ENCODE data around the gene IL17REL. TPM values are rescaled to one million over a fixed set of nuclear protein-coding genes. Genes with fewer than 3 reads are reported as not detected.

IL17REL gene
- total RNA-seq, 1 donor from 2014 or later: not detected

DNA sequence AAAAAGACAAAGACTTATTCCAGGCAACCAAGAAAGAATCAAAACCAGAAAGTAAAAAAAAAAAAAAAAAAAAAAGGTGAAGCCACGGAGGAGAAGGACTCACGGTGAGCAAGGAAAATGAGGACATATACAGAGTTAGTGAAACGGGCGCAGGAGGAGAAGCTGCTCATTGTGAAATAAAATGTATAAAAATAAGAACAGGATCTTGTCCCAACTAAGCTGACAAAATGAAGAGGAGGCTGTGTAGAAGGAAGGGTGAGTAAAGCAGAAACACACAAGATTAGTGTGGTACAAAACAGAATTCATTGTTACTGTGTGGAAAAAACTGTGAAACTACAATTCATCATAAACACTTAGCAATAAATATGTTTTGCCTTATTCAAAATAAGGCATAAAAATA lies 7.6 kb downstream of the IL17REL start:
- DNase-seq (ENCODE audit: low spot score): no peak

DNA sequence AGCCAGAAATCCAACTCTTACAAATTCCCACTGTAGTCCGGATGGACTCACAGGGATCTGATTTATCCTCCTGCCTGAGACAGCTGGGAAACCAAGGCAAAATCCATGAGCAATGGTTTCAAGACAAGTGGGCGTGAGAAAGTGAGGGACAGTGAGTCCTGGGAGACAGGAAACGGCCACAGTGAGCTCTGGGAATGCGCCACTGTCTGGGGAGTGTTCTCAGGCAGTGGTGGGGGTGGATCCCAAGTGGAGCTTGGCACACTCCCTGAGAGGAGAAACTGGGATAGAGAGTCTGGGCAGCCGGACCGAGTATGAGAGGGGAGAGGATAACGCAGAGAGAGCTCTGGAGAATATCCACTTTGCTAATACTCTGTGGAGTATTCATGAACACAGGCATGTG lies 9.8 kb downstream of the IL17REL start:
- DNase-seq (ENCODE audit: low spot score): peak; percentile 86

DNA sequence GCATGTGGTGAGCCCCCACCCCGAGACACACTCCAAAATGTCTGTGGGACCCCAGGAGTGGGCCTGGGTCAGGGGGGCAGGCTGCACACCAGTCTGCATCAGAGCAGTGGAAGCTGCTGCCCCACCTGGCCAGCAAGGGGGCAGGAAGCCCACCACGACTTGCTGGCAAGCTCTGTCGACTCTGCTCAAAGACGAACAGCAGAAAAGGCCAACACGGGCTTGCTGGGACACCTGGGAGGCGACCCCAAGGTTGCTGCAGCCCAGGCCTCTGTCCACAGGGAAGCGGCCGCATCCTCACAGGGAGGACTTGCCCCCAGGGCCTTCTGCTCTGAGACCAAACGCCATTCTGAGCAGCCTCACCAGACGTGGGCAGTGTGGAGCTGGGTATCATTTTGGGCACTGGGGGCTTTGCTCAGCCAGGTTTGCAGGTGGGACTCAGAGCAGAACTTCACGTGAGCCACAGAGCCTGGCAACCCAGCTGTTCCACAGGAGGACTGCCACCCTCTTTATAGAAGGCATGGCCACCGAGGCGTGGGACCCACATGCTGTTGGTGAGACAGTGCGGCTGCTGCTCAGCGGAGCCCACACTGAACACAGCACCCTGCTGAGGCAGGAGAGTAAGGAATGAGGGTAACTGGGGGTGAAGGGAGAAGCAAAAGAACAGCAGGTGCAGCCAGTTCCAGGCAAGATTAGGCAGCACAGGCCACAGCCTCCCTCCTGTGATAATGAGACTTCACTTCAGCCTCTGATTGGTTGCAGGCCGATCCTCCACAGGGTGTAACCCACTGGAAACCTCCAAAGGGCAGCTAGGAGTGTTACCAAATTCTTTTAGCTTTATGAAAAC lies 11.0 kb downstream of the IL17REL start:
- DNase-seq (ENCODE audit: low spot score): no peak

DNA sequence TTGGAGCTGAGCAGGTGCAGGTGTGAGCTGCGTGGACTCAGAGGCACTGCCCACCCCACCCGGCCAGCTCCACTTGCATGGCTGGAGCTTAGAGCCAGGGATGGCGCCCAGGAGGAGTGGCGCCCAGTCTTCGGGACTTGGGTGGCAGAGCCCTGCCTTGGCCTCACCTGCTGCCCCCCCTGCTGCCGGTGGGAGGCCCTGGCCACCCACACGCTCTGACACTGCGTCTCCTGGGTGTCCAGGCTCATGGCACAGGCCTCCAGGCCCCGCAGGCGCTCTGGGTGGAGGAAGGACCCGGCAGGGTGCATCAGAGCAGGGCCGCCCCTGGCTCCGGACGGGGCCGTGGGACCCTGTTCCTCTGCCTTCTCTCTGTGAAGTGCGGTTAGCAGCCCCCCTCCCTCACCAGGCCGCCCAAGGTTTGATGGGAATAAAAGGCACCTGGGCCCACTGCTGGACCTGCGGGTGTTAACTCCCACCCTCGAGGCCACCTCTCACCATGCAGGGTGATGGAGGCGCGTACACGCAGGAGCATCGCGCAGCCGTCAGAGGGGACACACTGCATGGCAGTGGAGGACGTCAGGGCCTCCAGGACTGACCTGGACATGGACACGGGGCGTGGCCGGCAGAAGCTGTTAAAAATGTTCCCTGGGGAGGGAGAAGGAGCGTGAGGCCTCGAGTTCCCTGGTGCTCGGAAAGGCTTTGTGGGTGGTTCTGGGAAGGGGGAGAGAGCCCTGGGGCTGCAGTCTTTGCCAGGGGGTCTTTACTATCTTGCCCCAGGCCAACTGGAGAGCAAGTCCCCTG lies 11.8 kb downstream of the IL17REL start:
- DNase-seq (ENCODE audit: low spot score): no peak

DNA sequence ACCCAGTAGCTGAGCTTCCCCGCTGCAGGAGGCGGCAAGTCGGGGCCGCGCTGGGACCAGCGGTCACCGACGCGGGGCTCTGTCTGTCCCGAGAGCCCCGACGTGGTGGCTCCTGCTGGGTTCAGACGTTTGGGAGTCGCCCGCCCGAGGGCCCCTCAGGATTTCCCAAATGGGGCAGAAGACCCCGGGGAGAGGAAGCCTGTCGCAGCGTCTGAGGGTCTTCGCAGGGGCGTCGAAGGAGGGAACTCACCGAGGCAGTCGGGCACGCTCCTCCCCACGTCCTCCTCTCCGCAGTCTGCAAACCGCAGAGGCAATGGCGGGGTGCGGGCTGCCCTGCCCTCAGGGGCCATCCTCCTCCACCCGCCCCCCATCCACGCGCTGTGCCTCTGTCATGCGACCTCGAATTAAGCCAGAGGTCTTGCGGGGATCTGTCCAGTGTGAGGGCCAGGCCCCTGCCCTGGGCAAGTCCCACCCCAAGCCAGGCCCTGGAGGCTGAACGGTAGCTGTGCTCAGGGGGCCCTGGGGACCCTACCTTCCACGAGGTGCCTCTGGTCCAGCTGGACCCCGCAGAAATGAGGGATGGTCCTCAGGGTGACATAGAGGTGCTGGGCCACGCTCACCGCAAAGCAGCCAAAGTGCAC lies 12.5 kb downstream of the IL17REL start:
- DNase-seq (ENCODE audit: low spot score): no peak

DNA sequence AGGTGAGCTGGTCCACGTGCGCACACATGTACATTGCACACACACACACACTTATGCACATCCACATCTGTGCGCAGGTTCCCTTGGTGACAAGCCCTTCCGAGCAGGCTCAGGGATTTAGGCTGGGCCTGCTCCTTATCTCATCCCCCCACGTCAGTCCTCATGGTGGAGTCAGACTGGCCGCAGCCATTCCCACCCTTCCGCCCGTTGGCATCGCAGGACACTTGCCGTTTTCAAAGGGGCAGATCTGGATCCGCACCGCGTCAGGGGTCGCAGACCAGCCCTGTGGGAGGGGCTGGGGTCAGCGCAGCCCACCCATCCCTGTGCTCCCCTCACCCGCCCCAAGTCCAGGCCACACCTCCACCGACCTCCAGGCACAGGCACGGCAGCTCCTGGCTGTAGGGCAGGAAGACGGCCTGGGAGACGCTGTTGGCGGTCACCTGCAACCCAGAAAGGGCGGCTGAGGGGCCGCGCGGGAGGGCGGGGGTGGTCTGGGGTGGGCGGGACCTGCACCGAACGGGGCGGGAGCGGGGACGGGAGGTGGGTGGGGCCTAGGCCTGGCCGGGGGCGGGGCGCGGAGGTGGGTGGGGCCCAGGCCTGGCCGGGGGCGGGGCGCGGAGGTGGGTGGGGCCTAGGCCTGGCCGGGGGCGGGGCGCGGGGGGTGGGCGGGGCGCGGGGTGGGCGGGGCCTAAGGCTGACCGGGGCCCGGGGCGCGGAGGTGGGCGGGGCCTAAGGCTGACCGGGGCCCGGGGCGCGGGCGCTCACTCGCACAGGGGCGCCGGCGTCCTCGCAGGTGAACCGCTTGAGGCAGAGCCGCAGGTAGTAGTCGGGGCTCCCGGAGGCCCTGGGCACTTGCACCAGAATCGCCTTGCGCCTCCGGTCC lies 13.3 kb downstream of the IL17REL start:
- DNase-seq (ENCODE audit: low spot score): no peak

DNA sequence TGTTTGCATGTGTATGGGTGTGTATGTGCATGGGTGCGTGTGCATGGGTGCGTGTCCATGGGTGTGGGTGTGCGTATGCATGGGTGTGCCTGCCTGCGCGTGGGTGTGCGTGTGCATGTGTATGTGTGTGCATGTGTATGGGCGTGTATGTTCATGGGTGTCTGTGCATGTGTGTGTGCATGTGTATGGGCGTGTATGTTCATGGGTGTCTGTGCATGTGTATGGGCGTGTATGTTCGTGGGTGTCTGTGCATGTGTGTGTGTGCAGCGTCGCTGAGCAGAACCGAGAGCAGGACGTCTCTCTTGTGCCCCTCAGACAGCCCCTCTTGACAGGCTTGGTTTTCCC lies 13.9 kb downstream of the IL17REL start:
- no peak for DNase-seq (ENCODE audit: low spot score)

DNA sequence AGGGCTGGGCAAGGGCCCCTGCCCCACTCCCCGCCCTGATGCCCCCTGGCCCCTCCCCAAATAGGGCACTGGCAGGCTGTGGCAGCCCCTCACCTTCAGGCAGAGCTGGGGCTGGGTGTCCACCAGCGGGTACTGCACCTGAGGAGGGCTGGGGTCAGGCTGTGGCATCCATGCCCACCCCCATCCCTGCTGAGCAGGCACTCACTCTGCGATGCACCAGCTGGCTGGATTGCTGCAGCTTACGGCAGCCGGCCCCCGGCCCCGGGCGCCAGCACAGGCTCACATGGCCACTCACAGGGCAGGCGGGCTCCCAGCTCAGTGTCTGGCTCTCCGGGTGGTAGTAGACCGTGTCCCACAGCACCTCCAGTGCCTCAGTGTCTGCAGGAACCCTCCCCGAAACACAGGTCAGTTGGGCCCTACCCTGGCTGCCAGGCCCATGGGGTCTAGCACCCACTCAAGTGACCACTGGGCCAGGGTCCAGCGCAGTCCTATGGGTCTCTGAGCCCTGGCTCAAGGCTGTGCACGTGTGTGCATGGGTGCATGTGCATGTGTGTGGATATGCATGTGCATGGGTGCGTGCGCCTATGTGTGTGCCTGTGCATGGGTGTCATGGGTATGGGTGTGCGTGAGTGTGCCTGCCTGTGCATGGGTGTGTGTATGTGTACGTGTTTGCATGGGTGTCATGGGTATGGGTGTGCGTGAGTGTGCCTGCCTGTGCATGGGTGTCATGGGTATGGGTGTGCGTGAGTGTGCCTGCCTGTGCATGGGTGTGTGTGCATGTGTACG lies 14.4 kb downstream of the IL17REL start:
- no peak for DNase-seq (ENCODE audit: low spot score)

DNA sequence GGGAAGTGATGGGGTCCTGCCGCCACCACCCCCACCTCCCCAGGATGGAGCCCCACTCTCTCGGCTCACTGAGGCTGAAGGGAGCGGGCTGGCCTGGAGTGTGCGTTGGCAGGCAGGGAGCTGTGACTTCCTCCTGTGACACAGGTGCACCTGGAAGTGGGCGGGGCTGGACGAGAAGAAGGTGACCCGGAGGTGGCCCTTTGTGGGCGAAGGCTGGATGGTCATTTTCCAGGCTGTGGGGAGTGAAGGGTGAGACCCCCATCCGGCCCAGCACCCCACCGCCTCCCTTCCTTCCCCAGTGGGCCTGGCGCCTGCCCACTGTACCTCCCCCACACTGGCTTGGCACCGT lies 15.3 kb downstream of the IL17REL start:
- no peak for DNase-seq (ENCODE audit: low spot score)

DNA sequence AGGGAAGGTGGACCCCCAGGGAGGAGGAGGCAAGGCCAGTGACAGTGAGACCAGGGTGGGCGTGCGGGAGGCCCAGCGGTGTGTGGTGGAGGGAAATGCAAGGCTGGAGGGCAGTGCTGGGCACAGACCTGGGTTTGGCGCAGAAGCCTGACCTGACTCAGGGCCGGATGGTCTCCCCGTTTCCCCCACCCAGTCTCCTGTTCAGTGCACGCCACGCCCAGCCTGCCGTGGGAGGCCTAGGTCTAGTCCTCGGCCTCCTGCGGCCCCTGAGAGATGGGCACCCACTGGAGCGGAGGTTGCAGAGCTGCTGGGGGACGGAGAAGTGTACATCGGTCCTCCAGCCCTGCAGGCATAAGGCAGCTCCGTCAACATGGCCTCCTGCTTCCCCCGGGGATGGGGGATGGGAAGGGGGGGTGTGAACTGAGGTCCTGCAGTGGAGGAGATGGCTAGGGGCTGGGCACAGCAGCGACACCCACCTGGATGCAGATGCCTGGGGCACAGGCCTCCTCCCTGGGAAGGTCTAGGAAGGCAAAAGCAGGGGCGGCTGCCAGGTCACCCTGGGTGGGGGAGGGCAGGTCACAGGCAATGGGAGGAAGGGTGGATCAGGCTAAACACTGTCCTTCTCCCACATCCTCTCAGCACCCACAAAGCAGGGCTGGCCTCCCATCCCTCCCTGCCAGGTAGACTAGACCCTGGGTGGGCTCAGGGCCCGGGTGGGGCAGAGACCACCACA lies 15.9 kb downstream of the IL17REL start:
- no peak for DNase-seq (ENCODE audit: low spot score)

DNA sequence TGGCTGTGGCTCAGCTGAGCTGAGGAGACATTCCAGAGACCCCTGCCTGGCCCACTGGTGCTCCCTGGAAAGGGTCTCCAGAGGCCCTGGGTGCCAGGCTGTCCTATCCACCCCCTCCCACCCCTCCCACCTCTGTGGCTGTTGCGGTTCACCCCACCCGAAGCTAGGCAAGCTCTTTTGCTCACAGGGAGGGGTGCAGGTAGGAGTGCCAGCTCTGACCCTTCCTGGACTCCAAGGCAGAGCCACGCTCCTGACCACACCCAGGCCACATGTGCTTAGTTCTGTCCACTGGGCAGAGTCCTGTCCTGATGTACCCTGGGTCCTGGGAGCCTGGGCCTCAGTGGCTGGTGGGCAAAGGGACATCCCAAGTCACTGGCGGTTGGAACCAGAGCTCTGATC lies 16.4 kb downstream of the IL17REL start:
- DNase-seq (ENCODE audit: low spot score): no peak

DNA sequence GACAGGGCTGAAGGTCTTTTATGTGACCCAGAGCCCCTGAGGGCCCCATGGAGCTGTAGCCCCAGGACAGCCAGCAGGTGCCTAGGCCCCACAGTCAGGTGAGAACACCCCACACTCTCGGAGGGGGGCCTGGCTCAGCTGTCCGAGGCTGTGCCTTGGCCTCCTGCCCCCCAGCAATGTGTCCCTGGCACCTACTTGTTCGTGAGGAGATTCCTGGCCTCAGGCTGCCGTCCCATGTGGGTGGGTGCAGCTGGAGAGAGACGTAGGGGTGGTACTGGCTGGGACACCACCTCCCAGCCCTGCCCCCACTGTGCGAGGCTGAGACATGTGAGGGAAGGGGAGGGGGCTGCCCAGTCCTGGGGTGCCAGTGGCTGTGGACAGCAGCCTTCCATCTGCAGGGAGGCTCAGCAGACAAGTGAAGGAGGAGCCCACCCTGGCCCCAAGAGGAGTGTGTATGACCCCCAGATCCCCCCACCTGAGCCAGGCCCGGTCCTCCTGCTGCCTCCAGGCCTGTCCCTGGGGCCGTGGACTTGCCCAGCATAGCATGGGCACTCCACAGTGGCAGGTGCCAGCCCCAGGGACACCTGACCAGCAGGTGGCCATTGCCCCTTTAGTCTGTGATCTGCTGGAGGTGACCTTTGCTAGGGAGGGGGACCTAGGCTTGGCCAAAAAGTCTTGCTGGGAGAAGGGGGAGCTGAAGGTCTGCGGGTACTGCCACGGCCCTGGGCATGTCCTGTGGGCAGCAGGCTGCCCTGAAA lies 17.0 kb downstream of the IL17REL start:
- DNase-seq (ENCODE audit: low spot score): no peak

DNA sequence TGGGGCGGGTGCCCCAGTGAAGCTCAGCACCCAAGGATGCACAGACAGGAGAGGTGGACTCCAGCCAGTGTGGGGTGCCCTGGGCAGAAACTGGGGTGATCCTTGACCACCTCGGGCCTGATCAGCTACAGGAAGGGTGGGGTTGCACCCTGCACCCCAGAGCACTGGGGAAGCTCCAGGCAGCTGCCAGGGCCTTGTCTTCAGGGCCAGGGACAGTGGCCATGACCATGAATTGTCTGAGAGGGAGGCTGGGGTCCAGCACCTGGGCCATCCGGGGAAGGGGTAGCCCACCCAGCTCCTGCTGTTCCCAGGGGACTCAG lies 17.6 kb downstream of the IL17REL start:
- DNase-seq (ENCODE audit: low spot score): no peak

DNA sequence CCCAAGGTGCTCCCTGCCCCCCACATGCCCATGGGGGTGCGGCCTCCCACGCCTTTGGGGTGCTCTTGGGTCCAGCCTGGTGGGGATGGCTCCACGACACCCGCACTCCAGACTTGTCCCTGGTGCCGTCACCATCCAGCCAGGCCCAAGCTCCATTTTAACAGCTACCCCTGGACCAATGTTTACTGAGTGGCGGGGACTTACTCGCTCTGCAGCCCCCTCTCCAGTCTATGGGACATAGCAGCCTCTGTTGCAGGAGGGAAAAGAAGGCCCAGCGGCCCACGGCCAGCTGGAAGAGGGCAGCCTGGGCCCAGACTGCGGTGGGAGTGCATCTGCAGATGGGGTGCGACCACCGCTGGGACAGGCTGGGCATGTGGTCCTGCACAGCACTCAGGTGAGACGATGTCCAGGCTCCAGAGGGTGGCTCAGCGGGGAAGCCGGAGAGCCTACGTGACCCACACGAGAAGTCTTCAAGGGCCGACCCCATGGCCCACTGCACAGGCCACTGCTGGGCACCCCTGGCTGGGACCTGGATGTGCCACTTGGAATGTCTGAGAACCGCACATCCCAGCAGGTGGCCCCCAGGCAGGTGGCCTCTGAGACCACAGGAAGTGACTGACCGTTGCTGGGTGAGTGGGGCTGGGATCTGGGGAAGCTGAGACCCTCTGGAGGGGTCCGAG lies 18.1 kb downstream of the IL17REL start:
- DNase-seq (ENCODE audit: low spot score): no peak

DNA sequence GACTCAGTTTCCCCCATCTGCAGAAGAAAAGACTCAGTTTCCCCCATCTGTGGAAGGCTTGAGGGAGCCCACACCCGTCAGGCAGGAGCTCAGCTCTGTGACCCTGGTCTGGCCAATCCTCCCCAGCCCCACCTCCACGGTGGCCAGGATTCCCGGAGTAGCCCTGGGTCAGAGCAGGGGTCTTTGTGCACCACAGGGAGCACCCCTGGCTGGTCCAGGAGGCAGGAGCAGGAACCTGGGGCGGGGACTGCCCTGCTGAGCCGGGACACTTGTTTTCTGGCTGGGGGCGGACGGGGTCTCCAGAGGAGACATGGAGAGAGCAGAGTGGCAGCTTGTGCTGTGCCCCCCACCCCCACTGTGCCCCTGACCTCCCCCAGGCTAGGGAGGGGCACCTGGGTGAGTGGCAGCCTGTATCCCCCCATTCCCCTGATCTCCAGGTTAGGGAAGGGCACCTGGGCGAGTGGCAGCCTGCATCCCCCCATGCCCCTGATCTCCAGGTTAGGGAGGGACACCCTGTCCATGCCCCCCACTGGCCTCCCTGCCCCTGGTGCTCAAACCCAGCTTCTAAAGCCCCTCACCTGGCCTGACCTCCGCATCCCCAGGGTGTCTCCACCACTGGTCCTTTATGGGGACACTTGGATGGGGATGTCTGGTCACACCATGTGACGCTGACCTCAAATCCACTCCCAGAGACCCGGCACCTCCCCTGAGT lies 18.8 kb downstream of the IL17REL start:
- no peak for DNase-seq (ENCODE audit: low spot score)

DNA sequence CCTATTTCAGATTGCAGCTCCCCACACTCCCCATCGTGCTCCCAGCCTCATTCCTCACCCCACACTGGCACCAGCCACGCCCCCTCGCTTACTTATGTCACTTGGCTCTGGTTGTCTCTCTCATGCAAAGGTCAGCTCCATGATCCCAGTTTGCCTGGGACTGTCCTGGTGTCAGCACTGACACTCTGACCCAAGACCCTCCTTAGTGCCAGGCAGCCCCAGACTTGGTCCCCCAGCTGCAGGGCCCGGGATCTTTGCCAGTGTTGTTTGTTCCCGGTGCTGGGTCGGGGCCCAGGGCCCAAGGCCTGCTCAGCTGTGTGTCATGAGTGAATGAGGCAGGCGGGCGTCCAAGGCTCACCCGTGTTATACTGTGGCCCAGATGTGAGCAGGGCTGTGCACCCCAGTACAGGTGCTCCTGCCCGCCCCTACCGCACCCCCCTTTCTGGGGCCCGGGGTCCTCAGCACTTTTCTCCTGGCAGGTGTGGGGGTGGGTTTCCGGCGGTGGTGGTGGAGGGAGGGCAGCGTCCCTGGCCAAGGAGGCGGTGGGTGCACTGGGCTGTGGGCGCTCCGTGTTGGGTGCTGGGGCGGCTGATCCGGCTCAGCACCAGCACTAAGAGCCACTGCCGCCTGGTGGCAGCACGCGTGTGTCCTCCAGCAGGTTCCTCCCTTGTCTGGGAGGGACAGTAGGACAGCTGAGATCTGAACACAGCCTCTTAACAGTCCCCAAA lies 19.5 kb downstream of the IL17REL start:
- DNase-seq (ENCODE audit: low spot score): peak; percentile 37

DNA sequence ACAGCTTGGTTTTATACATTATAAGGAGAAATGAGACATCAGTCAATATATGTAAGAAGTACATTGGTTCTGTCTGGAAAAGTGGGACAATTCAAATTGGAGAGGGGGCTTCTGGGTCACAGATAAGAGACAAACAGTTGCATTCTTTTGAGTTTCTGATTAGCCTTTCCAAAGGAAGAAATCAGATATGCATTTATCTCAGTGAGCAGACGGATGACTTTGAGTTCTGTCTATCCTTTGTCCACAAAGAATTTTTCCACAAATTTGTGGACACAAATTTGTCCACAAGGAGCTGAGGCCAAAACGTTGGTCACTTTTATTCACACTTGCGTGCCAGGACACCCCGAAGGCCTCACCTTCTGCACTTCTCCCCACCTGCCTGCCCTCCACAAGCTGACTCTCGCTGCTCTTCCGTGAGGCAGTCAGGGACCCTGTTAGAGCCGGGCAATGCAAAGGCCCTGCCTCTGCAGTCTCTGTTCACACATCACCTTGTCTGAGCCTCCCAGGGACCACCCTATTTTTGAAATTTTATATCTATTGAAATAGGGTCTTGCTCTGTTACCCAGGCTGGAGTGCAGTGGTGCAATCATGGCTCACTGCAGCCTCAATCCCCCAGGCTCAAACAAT lies 20.5 kb downstream of the IL17REL start:
- no peak for DNase-seq (ENCODE audit: low spot score)
